Middle frontal gyrus (tissue), 1 donor: ENCODE measurements around the gene DNAJC27.

ENCODE experiments used
- DNase-seq: peaks from one replicate; pipeline ENCODE4 v3.0.0-alpha.2; 2015; ENCODE audit warnings: low spot score; ENCODE audit errors: extremely low spot score

DNAJC27 gene

DNA sequence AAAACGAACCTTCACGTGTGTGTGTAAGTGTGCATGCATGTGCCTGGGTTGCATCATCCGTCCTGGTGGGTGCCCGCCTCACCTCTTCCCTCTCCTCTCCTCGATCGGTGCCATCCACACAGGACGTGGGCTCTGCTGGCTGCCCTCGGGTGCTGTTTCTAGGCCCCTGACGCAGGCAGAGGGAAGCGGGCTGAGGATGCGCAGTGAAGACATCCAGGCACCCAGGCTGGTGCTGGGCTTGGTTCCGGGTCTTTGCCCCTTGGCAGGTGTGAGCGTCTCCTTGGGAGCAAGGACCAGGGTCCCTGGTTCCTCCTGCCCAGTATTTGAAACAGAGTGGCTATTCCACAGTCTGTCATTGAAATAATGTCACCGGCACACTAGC, 45.5 kb downstream of the DNAJC27 start:
- no peak for DNase-seq

DNA sequence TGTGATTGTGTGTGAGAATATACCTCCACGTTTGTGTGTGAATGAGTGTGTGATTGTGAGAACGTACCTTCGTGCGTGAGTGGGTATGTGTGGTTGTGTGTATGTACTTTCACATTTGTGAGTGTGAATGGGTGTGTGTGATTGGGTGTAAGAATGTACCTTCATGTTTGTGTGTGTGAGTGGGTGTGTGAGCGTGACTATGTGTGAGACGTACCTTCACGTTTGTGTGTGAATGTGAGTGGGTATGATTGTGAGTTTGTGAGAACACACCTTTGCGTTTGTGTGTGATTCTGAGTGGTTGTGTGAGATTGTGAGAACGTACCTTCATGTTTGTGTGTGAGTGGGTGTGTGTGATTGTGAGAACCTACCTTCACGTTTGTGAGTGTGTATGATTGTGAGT, 45.9 kb downstream of the DNAJC27 start:
- no peak for DNase-seq

DNA sequence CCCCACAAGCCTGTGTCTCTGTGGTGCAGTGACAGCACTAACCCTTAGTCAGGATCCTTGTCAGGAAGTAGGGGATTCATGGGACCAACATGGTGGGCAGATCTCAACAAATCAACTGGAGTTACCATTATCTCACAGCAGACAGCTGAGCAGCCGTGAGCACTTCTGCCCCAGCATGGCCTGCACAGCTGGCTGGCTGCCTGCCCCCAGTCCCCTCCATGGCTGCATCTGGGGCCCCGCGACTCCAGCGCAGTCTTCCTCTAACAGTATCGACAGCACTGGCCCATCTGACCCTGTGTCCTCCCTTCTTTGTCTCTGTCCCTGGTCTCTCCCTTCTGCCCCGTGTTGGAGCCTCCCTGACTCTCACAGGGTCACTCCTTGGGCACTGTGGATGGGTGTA, 47.0 kb downstream of the DNAJC27 start:
- DNase-seq = no peak

DNA sequence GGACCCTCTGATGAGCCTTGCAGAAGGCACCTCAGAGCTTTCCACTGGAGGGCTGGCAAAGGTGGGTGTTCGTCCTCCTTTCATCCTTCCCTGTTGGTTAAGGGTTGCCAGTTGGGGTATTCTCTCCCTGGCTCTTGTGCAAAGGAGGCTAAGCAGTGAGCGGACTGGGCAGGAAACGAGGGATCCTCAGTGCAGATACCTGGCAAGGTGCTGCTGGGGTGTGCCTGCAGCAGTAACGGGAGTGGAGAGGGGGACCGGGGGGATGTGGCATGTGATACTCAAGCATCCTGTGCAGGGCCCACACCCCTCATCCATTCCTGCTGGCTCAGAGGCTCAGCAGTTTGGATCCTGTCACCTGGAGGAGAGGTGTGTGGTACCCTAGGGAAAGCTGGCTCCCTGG, 47.5 kb downstream of the DNAJC27 start:
- no peak for DNase-seq

DNA sequence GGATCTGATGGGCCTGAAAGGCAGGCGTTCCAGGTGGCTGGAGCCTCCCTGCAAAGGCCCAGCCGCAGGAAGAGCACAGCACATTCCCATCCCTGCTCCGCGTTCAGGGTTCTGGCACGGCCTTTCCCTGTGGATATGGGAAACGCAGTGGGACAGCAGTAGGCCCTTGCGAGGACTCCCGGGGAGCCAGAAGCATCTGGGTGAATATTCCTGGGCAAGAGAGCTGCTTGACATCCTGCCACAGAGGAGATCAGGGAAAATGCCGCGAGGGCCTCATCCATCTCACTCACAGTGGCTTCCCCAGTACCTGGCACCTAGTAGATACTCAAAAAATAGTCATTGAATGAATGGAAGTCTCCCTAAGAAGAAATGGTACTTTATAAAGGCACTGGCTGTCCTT, 48.6 kb downstream of the DNAJC27 start:
- no peak for DNase-seq

DNA sequence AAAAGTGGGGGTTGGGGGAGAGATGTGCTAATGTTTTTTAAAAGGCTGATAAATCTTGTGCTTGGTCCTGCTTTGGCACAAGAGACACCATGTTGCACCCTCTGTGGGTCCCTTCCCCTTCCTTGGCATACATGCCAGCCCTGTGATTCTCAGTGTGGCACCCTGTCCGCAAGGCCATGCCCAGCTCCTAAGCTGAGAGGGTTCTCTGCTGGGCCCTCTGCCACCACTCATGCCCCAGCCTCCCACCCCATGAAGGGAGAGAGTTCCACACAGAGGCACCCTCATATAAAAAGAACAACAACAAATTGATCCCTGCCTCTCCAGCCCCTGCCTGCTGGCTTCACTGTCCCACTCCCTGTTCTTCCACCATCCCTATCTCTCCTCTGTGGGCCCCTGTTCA, 49.2 kb downstream of the DNAJC27 start:
- no peak for DNase-seq

DNA sequence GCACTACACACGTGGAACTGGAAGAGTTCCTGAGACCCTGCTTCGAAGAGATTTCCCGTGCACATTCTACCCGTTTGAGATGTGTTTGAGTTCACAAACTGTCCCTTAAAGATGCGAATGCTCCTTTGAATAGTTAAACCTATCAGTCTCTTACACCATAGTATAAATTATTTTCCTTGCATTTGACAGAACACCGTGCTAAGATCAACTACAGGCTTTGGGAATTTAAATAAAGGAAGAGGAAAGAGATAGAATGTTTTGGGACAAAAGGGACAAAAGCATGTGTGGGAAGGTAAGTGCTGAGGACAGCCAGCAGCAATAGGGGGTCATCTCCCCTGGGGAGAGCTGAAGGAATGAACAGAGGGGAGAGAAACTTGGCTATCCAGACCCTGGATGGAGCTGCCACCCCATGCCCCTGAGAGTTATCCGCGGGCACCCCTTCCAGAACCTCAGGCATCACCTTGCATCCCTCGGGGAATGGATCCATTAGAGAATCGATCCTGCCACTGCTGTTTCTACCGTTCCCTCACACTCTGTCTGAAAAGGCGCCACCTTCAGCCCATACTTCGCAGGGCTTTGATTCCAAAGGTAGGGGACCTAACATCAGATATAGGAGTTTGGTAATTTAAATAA, 50.8 kb downstream of the DNAJC27 start:
- no peak for DNase-seq

DNA sequence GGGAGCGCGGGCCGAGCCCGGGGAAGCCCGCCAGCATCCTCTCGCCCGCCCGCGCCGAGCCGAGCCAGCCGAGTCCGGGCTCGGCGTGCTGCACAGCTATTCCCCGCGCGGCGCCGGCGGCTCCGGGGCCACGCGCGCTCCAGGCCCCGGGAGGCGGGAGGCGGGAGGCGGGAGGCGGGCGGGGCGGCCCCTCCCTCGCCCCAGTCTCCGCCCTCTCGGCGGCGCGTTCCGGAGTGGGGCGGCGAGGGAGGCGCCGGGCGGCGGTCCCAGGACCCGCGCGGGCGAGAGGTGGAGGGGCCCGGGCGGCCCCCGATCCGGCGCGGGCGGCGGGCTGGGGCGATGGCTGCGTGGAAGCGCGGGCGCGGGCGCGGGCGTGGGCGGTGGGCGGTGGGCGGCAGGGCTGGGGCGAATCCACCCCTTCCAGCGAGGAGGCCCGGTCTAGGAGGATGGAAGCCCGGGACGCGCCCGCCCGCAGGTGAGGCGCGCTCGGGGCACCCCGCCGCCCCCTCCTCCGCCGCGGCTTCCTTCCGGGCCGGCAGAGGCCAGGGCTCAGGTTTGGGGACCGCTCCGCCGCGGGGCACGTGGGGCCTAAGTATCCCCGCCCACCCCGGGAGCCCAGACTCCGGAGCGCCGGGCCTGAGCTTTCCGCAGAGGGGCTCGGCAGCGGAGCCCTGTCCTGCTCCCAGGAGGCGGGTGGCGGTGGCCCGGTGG, 51.5 kb downstream of the DNAJC27 start, which contains the start of gene ADCY3:
ADCY3 (minus strand) TSS at position 140 of the 711 bp plus-strand sequence. CDS start 1,250 bp downstream, outside the sequence.
- no peak for DNase-seq

DNA sequence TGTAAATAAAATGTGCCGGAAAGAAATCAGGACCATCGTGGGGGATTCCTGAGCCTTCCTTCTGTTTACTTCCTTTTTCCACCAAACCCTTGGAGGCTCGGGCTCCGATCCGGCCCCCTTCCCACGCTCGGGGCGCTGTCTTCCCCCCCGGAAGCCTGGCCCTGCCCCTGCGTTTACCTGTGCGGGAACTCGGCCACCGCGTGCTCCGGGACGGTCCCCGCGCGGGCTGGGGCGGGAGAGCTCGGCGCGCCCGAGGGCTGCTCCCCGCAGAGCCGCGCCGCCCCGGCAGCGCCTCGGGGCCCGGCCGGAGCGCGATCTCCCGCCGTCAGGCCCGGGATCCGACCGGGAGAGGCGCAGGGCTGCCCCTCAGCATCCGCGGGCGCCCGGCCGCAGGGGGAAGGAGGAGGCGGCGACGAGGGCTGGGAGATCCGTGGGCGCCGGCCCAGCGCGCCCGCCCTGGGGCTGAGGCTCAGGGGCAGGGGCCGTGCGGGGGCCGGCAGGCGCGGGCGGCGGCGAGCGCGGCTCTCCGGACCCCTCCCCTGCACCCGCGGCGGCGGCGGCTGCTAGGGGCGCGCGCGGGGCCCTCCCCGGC, 52.2 kb downstream of the DNAJC27 start:
- no peak for DNase-seq

DNA sequence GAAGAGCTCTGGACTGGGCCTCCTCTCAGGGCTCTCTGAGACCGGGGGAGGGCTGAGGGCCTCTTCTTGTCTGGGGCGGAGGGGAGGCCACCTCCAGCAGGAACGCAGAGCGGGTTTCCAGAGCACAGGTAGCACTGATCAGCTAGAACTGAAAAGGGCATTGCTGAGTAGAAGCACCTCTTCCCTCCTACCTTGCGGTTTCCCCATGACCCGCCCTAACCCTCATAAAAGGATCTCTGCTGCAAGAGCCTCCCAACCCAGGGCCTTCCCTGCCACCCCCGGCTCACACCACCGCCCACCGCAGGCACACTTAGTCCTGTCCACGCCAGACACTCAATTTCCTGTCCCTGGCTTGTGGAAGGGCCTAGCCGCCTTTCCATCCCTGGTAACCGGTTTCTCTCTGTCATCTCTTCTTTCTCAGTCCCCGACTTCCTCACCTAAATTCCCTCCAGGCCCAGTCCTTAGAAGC, 52.7 kb downstream of the DNAJC27 start:
- DNase-seq = no peak

DNA sequence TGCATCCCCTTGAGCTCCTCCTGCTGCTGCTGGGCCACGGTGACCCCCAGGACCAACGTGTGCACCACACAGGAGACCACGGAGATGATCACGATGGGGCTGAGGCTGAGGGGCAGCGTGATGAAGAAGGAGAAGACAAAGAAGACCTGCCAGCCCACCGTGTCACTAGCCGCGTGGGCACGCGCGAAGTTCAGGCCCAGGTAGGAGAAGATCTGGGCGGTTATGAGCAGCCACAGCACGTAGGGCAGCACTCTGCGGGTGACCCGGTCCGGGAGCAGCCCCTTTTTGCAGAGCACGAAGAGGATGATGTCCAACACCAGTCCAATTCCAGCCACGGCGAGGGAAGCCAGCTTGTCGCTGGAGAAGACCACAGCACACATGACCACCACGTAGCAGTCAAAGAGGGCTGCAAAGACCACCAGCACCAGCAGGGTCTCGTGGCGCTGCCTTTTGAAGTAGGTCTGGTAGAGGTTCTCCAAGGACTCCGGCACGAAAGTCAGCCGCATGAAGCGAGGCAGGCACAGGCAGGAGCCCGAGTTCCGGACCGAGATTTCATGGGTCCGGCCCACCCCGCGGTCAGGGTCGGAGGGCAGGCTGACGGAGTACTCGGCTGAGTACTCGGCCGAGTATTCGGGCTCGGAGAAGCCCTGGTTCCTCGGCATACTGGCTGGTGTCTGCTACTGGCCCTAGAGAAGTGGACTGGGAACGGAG, 53.3 kb downstream of the DNAJC27 start:
- no peak for DNase-seq

DNA sequence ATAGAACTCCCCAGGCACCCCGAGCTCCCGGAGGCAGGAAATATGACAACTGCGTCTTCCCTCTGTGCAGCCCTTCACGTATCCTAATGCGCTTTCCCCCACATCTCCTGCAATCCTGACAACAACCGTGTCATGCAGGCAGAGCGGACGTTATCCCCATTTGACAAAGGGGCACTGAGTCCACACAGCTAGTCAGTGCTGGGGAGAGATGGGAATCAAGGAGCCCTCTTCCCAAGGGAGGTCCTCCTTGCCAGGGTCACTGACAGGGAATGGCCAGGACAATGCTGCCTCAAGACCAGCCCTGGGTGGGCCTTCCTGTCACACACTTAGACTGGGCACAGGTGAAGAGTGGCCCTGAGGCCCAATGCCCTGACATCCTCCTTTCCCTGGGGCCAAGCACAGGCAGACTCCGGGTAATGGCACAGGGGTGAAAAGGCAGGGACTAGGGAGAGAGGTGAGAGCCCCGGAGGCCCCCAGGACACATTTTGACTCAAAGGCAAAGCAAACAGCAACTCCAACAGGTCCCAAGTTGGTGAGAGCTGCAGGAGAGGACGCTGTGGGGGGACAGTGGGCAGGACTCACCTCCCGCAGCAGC, 53.9 kb downstream of the DNAJC27 start:
- DNase-seq = no peak

DNA sequence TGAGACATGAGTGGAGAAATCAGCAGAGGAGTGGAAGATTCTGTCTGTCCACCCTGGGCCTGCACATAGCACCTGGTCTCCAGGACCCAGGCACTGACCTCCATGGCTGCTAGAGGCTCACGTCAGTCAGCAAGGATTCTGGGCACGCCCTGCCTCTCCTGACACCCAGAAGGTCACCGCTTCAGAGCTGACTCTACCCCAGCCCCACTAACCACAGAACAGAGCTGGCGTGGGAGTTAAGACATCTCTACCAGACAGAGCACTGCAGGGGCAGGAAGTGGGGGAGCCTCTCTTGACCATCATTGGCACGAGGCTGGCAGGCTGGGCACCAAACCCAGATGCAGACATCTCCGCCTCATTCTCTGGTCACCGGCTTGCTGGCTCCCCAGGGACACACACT, 54.7 kb downstream of the DNAJC27 start:
- DNase-seq = no peak

DNA sequence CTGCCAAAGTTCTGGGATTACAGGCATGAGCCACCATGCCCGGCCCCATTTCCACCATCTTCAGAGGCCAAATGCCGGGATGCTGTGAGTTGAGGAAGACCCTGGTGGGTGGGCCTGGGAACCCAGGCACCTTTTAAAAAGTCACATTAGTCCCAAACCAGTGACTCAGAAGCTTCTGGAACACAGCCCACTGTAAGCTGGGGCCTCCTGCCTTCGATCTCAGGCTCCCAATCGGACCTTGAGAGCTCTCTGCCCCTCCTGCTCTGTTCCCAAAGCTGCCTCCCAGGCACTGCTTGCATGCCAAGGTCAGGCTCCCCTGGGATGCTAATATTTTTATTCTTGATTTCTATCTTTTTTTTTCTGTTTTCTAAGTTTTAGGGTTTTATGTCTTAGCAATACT, 56.0 kb downstream of the DNAJC27 start:
- no peak for DNase-seq

DNA sequence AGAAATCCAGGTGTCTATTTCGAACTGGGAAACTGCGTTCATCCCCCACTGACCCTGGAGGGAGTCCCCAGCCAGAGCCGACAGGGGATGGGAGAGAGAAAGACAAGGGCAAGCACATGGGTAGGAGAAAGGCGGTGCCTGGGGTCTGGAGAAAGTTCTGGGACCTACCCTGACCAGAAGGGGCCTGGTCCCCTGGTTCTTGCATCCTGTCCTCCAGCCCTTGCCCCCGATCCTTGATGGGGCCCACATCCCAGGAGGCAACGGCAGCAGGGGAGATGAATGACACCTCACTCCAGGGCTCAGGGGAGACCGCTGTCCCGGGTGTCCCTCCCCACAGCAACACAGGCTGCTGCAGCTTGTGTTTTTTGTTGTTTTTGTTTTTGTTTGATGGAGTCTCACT, 56.6 kb downstream of the DNAJC27 start:
- no peak for DNase-seq

DNA sequence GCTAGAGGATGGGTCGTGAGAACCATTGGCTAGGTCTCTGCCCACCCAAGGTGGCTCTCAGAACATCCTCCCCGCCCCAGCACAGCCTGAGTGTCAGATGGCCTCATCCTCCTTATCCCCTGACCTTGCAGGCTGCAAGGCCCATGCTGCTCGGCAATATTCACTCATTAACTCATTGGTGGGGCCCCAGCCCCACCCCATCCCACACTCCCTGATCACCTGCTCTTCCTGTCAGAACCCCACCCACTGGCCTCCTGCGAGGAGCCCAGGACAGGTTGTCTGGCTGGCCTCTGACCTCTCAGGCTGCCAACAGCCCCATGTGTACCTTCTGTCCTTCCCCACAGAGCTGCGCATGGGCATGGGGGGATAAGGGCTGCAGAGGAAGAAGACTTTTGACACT, 57.0 kb downstream of the DNAJC27 start:
- no peak for DNase-seq

DNA sequence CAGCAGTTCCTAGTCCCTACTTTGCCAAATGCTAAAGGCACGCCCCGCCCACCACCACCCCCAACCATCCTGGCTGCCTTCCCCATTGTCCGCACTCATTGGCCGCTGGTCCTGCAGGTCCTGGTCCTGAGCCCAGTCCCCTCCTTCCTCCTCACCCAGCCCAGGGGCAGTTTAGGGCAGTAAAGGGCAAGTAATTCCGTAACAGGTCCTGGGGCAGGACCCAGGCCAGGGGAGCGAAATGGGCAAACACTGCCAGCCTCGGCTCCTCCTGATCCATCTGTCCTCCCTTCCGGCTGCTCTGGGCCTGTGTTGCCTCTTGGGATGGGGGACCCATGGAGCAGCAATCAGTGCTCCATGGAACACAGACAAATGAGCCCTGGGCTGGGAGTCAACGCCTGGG, 57.8 kb downstream of the DNAJC27 start:
- DNase-seq = no peak

DNA sequence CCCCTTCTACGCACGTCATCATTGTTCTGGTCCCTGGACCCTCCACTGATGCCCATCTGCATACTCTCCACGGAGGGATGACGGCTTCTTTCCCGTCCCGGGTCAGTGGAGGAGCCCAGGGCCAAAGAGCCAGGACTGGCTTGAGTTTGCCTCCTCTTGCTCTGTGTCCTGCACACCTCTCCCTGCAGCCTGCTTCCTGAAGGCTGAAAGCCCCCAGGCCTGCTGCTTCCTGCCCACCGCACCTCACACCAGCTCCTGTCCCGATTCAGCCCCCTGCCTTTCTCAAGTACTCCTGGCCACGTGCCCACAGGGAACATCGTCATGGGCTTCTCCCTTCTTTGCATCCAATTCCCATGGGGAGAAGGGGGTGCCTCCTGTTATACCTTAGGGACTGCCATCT, 58.8 kb downstream of the DNAJC27 start:
- DNase-seq = no peak

DNA sequence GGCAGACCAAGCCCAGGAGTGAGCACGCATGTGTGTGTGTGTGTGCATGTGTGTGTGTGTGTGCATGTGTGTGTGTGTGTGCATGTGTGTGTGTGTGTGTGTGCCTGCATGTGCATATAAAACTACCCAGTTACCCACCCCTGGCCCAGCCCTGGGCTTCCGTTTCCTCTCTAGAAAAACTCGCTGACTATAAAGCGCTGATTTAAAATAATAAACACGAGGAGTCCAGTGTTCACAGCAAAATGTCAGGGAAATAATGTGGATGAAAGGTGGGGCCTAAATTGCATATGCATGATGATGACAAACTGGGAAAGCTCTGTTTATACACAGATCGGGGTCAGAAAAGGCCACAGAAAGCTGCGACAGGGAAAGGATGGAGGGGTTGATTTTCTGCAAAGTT, 59.2 kb downstream of the DNAJC27 start:
- DNase-seq = no peak

DNA sequence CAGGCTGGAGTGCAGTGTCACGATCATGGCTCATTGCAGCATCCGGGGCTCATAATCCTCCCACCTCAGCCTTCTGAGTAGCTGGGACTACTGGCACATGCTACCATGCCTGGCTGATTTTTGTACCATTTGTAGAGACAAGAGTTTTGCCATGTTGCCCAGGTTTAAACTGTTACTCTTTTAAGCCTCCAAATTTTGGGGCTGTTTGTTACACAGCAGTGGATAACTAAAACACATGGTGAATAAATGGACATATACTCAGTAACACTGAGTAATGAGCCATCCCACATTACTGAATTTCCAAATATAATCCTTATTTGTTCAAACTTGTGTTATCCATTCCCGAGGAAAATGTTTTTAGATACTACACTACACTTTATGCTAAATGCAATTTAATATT, 61.5 kb downstream of the DNAJC27 start:
- no peak for DNase-seq

DNA sequence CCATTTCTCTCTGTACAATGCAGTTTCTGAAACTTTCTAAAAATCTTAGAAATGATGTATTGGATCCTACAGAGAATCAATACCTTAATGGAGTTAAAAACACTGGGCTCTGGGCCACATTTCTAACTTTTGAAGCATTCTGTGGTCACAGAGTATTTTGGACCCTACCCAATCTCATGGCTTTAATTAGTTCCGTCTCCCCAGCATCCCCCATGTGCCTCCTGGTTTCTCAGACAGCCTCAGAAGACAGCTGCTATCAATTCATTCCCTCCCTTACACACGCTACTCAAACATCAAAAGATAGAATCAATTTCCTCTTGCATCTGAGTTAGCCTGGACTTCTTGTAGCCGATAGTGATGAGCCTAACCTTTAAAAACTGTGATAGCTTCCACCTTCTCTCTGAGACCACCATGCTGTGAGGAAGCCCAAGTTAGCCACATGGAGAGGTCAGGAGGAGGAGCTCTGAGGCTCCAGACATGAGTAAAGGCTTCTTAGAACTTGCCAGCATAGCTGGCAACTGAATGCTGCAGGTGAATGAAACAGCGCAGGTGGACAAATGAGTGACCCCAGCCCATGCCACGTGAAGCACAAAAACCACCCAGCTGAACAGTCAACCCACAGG, 62.1 kb downstream of the DNAJC27 start:
- no peak for DNase-seq
